WTC11 (cell line): Measurements from ENCODE around the gene GIGYF2. TPM values are rescaled to one million over a fixed set of nuclear protein-coding genes. Genes with fewer than 3 reads are reported as not detected.

Source experiments
- ATAC-seq: fragments of 200-7000 bp; cut with Tn5 transposase; 2 replicates; pipeline ENCODE4 v1.10.0; 2021; ENCODE audit warnings: mild to moderate bottlenecking, moderate library complexity
- CTCF ChIA-PET: fragments of 300-600 bp; sonication (Branson Sonifier 250); formaldehyde crosslinking; loops from one replicate; lab custom pipeline; 2021; ENCODE audit warnings: antibody characterized with exemption; lab: Charles Lee
- POLR2A ChIA-PET: fragments of 350-600 bp; sonication (Branson Sonifier 250); formaldehyde crosslinking; loops from one replicate; lab custom pipeline; 2021; ENCODE audit warnings: antibody characterized with exemption; lab: Charles Lee
- DNase-seq: peaks from one replicate; pipeline ENCODE4 v3.0.0; 2021; ENCODE audit warnings: low spot score
- H3K27ac Mint-ChIP-seq: 2 replicates; pipeline ENCODE4 v1.8.0; 2021; ENCODE audit warnings: mixed read lengths
- H3K27me3 Mint-ChIP-seq: 2 replicates; pipeline ENCODE4 v1.8.0; 2021; ENCODE audit warnings: low read depth, mild to moderate bottlenecking, moderate library complexity, mixed read lengths
- H3K36me3 Mint-ChIP-seq: 2 replicates; pipeline ENCODE4 v1.8.0; 2021; ENCODE audit warnings: mixed read lengths
- H3K4me1 Mint-ChIP-seq: 2 replicates; pipeline ENCODE4 v1.8.0; 2022; ENCODE audit warnings: mixed read lengths
- H3K4me3 Mint-ChIP-seq: 2 replicates; pipeline ENCODE4 v1.8.0; 2021; ENCODE audit warnings: mild to moderate bottlenecking, moderate library complexity, mixed read lengths
- H3K9me3 Mint-ChIP-seq: 2 replicates; pipeline ENCODE4 v1.8.0; 2021; ENCODE audit warnings: mixed read lengths
- AR ChIP-seq: fragments of 250-450 bp; sonication (Bioruptor Pico); IDR thresholded peaks from 2 replicates; pipeline ENCODE4 v1.9.0; 2021; ENCODE audit warnings: mild to moderate bottlenecking
- ATF1 ChIP-seq: sonication (generic); formaldehyde crosslinking; IDR thresholded peaks from 2 replicates; pipeline ENCODE4 v1.8.1; 2023; ENCODE audit warnings: mild to moderate bottlenecking, moderate library complexity, missing genetic modification reagents
- ATF2 ChIP-seq: sonication (generic); formaldehyde crosslinking; IDR thresholded peaks from 2 replicates; pipeline ENCODE4 v1.8.1; 2022; ENCODE audit warnings: low read depth, missing genetic modification reagents, borderline replicate concordance
- CBFB ChIP-seq: sonication (generic); formaldehyde crosslinking; IDR thresholded peaks from 2 replicates; pipeline ENCODE4 v1.8.1; 2022; ENCODE audit warnings: mild to moderate bottlenecking, low read depth, missing genetic modification reagents
- CTCF ChIP-seq: fragments of 200-600 bp; IDR thresholded peaks from 2 replicates; pipeline ENCODE4 v1.8.0; 2022; ENCODE audit warnings: antibody characterized with exemption
- HMGA2 ChIP-seq: fragments of 250-450 bp; sonication (Bioruptor Pico); IDR thresholded peaks from 2 replicates; pipeline ENCODE4 v1.4.0; 2021; ENCODE audit warnings: mild to moderate bottlenecking, moderate library complexity
- IRF1 ChIP-seq: sonication (generic); formaldehyde crosslinking; IDR thresholded peaks from 2 replicates; pipeline ENCODE4 v1.8.0; 2023; ENCODE audit warnings: missing genetic modification reagents
- KAT7 ChIP-seq: sonication (generic); formaldehyde crosslinking; IDR thresholded peaks from 2 replicates; pipeline ENCODE4 v1.8.1; 2023; ENCODE audit warnings: missing genetic modification reagents, mild to moderate bottlenecking, borderline replicate concordance
- MYBL2 ChIP-seq: sonication (generic); formaldehyde crosslinking; IDR thresholded peaks from 2 replicates; pipeline ENCODE4 v1.8.1; 2023; ENCODE audit warnings: mild to moderate bottlenecking, moderate library complexity, missing genetic modification reagents
- NFATC4 ChIP-seq: fragments of 250-450 bp; sonication (Bioruptor Pico); IDR thresholded peaks from 2 replicates; pipeline ENCODE4 v1.9.0; 2021; ENCODE audit warnings: mild to moderate bottlenecking
- NR1H2 ChIP-seq: sonication (generic); formaldehyde crosslinking; IDR thresholded peaks from 2 replicates; pipeline ENCODE4 v1.9.0; 2021; ENCODE audit warnings: mild to moderate bottlenecking, moderate library complexity, missing genetic modification reagents
- PRDM15 ChIP-seq: sonication (generic); formaldehyde crosslinking; IDR thresholded peaks from 2 replicates; pipeline ENCODE4 v1.8.0; 2022; ENCODE audit warnings: missing genetic modification reagents
- RELA ChIP-seq: sonication (generic); formaldehyde crosslinking; IDR thresholded peaks from 2 replicates; pipeline ENCODE4 v1.8.1; 2022; ENCODE audit warnings: missing genetic modification reagents, mild to moderate bottlenecking, borderline replicate concordance
- TEAD1 ChIP-seq: sonication (generic); formaldehyde crosslinking; IDR thresholded peaks from 2 replicates; pipeline ENCODE4 v1.8.0; 2022; ENCODE audit warnings: mild to moderate bottlenecking, missing genetic modification reagents
- ZBTB21 ChIP-seq: sonication (generic); formaldehyde crosslinking; IDR thresholded peaks from 2 replicates; pipeline ENCODE4 v1.8.1; 2023; ENCODE audit warnings: mild to moderate bottlenecking, missing genetic modification reagents, borderline replicate concordance
- ZMAT4 ChIP-seq: fragments of 250-450 bp; sonication (Bioruptor Pico); IDR thresholded peaks from 2 replicates; pipeline ENCODE4 v1.9.0; 2021; ENCODE audit warnings: mild to moderate bottlenecking
- ZNF219 ChIP-seq: sonication (generic); formaldehyde crosslinking; IDR thresholded peaks from 2 replicates; pipeline ENCODE4 v1.8.0; 2023; ENCODE audit warnings: missing genetic modification reagents, mild to moderate bottlenecking, borderline replicate concordance
- total RNA-seq: library from RNA; stranded (reverse); gene quantifications from 3 replicates; pipeline ENCODE4 v1.2.3, GENCODE V29; 2021
- TF ChIP-seq, protein P1 (sequence below): sonication (generic); formaldehyde crosslinking; IDR thresholded peaks from 2 replicates; pipeline ENCODE4 v1.8.1; 2022; ENCODE audit warnings: mild to moderate bottlenecking, moderate library complexity, missing genetic modification reagents
- TF ChIP-seq, protein P2 (sequence below): sonication (generic); formaldehyde crosslinking; IDR thresholded peaks from 2 replicates; pipeline ENCODE4 v1.8.0; 2023; ENCODE audit warnings: missing genetic modification reagents, mild to moderate bottlenecking, borderline replicate concordance

The GIGYF2 gene
- total RNA-seq, 1 experiment from 2014 or later: 53.1 TPM

GRCh38 chr2:232836934-232837333, 139.8 kb downstream of the GIGYF2 start:
- H3K27ac Mint-ChIP-seq: peak overlapping the region; percentile 34
- TF ChIP-seq ZBTB21 (CRISPR knock-in tag): no peak
- TF ChIP-seq TEAD1: no peak
- no peak for TF ChIP-seq NR1H2 (CRISPR knock-in tag)
- no peak for TF ChIP-seq HMGA2
- no peak for TF ChIP-seq RELA (CRISPR knock-in tag)
- TF ChIP-seq CTCF: no peak
- TF ChIP-seq MYBL2: no peak
- no peak for TF ChIP-seq ZNF219 (CRISPR knock-in tag)
- TF ChIP-seq, protein P1, sequence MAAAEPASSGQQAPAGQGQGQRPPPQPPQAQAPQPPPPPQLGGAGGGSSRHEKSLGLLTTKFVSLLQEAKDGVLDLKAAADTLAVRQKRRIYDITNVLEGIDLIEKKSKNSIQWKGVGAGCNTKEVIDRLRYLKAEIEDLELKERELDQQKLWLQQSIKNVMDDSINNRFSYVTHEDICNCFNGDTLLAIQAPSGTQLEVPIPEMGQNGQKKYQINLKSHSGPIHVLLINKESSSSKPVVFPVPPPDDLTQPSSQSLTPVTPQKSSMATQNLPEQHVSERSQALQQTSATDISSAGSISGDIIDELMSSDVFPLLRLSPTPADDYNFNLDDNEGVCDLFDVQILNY (CRISPR knock-in tag): no peak
- TF ChIP-seq NFATC4: no peak
- TF ChIP-seq CBFB: no peak
- TF ChIP-seq AR (CRISPR knock-in tag): no peak
- no peak for TF ChIP-seq ATF1 (CRISPR knock-in tag)
- no peak for TF ChIP-seq KAT7 (CRISPR knock-in tag)
- TF ChIP-seq ZMAT4 (CRISPR knock-in tag): no peak
- no peak for TF ChIP-seq IRF1 (CRISPR knock-in tag)
- peaks cover 49% of the 10 kb centered on the region for H3K36me3 Mint-ChIP-seq
- ChIA-PET CTCF (no interaction called here), POLR2A (no interaction called here)
- ATAC-seq: no peak
- H3K27me3 Mint-ChIP-seq: no peaks in the 10 kb centered on the region
- H3K9me3 Mint-ChIP-seq: no peaks in the 10 kb centered on the region
- H3K4me1 Mint-ChIP-seq: peaks cover 9% of the 10 kb centered on the region
- H3K4me3 Mint-ChIP-seq: no peak overlapping the region
- no peak for DNase-seq

GRCh38 chr2:232838406-232838874, 141.3 kb downstream of the GIGYF2 start:
- H3K9me3 Mint-ChIP-seq: no peaks in the 10 kb centered on the region
- CTCF ChIA-PET: no interaction called here
- ATAC-seq (no peak), DNase-seq (no peak)
- no peak for TF ChIP-seq PRDM15 (CRISPR knock-in tag)
- no peak for TF ChIP-seq ATF2 (CRISPR knock-in tag)
- TF ChIP-seq, protein P2, sequence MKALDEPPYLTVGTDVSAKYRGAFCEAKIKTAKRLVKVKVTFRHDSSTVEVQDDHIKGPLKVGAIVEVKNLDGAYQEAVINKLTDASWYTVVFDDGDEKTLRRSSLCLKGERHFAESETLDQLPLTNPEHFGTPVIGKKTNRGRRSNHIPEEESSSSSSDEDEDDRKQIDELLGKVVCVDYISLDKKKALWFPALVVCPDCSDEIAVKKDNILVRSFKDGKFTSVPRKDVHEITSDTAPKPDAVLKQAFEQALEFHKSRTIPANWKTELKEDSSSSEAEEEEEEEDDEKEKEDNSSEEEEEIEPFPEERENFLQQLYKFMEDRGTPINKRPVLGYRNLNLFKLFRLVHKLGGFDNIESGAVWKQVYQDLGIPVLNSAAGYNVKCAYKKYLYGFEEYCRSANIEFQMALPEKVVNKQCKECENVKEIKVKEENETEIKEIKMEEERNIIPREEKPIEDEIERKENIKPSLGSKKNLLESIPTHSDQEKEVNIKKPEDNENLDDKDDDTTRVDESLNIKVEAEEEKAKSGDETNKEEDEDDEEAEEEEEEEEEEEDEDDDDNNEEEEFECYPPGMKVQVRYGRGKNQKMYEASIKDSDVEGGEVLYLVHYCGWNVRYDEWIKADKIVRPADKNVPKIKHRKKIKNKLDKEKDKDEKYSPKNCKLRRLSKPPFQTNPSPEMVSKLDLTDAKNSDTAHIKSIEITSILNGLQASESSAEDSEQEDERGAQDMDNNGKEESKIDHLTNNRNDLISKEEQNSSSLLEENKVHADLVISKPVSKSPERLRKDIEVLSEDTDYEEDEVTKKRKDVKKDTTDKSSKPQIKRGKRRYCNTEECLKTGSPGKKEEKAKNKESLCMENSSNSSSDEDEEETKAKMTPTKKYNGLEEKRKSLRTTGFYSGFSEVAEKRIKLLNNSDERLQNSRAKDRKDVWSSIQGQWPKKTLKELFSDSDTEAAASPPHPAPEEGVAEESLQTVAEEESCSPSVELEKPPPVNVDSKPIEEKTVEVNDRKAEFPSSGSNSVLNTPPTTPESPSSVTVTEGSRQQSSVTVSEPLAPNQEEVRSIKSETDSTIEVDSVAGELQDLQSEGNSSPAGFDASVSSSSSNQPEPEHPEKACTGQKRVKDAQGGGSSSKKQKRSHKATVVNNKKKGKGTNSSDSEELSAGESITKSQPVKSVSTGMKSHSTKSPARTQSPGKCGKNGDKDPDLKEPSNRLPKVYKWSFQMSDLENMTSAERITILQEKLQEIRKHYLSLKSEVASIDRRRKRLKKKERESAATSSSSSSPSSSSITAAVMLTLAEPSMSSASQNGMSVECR: no peak
- peak overlapping the region; percentile 15 for H3K27ac Mint-ChIP-seq
- H3K4me1 Mint-ChIP-seq: peaks cover 9% of the 10 kb centered on the region
- H3K4me3 Mint-ChIP-seq: no peak overlapping the region
- no peaks in the 10 kb centered on the region for H3K27me3 Mint-ChIP-seq
- H3K36me3 Mint-ChIP-seq: peaks cover 47% of the 10 kb centered on the region
- POLR2A ChIA-PET: no interaction called here
